ENCODE results near the gene PHACTR1.
"Not testable (repeated sequence)": the region's sequence is repeated elsewhere in the genome, so short reads cannot be mapped to it uniquely, and the experiment has no call there.

Gene PHACTR1

GRCh38 chr6:13120483-13121482 lies 404.2 kb downstream of the PHACTR1 start:
- DNase-seq: no peak

GRCh38 chr6:13124131-13124530 lies 407.6 kb downstream of the PHACTR1 start:
- no peak for DNase-seq

GRCh38 chr6:13125841-13126240 lies 409.3 kb downstream of the PHACTR1 start:
- DNase-seq: no peak

- DNase-seq: no peak
Measured at GRCh38 chr6:13131935-13132661, 415.5 kb downstream of the PHACTR1 start.

- not testable (repeated sequence) for DNase-seq
Measured at GRCh38 chr6:13133894-13134293, 417.3 kb downstream of the PHACTR1 start.

GRCh38 chr6:13135152-13135551 lies 418.6 kb downstream of the PHACTR1 start:
- DNase-seq: no peak

GRCh38 chr6:13139119-13139518 lies 422.6 kb downstream of the PHACTR1 start:
- DNase-seq: no peak

GRCh38 chr6:13140980-13141379 lies 424.4 kb downstream of the PHACTR1 start:
- DNase-seq: no peak

GRCh38 chr6:13141387-13141786 lies 424.8 kb downstream of the PHACTR1 start:
- no peak for DNase-seq

- DNase-seq: no peak
Measured at GRCh38 chr6:13142611-13143010, 426.0 kb downstream of the PHACTR1 start.

- DNase-seq: no peak
Measured at GRCh38 chr6:13146442-13146841, 429.9 kb downstream of the PHACTR1 start.

GRCh38 chr6:13147376-13147775 lies 430.8 kb downstream of the PHACTR1 start:
- no peak for DNase-seq

- no peak for DNase-seq
Measured at GRCh38 chr6:13147782-13148181, 431.2 kb downstream of the PHACTR1 start.

GRCh38 chr6:13152764-13153163 lies 436.2 kb downstream of the PHACTR1 start:
- DNase-seq: no peak

- DNase-seq: no peak
Measured at GRCh38 chr6:13156381-13156780, 439.8 kb downstream of the PHACTR1 start.

- DNase-seq: no peak
Measured at GRCh38 chr6:13157293-13157692, 440.7 kb downstream of the PHACTR1 start.

- no peak for DNase-seq
Measured at GRCh38 chr6:13159300-13159699, 442.7 kb downstream of the PHACTR1 start.

- DNase-seq: not testable (repeated sequence)
Measured at GRCh38 chr6:13159822-13160221, 443.3 kb downstream of the PHACTR1 start.

GRCh38 chr6:13163161-13163944 lies 446.8 kb downstream of the PHACTR1 start:
- no peak for DNase-seq

- DNase-seq: no peak
Measured at GRCh38 chr6:13164291-13164690, 447.7 kb downstream of the PHACTR1 start.

GRCh38 chr6:13165502-13166172 lies 449.1 kb downstream of the PHACTR1 start:
- DNase-seq: no peak

GRCh38 chr6:13166269-13166668 lies 449.7 kb downstream of the PHACTR1 start:
- no peak for DNase-seq

Data from CD4-positive, alpha-beta T cell treated with Interleukin-12 subunit alpha and Interleukin-12 subunit beta, for 1 hour (primary cell).